GM19240 (cell line): ENCODE results near the gene MED13L.

Experiments used
- DNase-seq: peaks from one replicate; pipeline ENCODE4 v3.0.0; 2011; ENCODE audit warnings: low spot score; ENCODE audit not compliant: insufficient read length

The MED13L gene

GRCh38 chr12:116019415-116019814 is 258.1 kb downstream of the MED13L start:
- no peak for DNase-seq

GRCh38 chr12:116018282-116018681 is 259.2 kb downstream of the MED13L start:
- no peak for DNase-seq

DNA sequence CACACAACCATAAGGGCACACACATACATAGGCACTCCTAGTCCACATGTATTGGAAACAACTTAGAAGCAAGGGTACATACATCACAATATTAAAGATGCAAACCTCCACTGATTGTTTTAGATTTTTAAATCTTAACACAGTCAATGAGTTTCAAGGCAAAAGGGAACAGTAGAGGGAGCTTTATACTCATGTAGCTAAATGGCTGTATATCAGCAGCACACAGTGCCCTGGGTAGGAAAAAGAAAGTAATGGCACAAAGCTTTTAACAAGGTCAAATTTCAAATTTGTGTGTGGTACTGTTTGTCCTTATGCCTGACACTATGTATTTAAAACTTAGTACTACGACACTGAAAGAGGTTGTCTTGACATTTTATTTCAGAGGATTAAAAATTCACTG is 262.0 kb downstream of the MED13L start:
- DNase-seq = no peak

- no peak for DNase-seq
These were observed 264.7 kb downstream of the MED13L start for GRCh38 chr12:116012757-116013156.

GRCh38 chr12:116011217-116011616 is 266.3 kb downstream of the MED13L start:
- no peak for DNase-seq

DNA sequence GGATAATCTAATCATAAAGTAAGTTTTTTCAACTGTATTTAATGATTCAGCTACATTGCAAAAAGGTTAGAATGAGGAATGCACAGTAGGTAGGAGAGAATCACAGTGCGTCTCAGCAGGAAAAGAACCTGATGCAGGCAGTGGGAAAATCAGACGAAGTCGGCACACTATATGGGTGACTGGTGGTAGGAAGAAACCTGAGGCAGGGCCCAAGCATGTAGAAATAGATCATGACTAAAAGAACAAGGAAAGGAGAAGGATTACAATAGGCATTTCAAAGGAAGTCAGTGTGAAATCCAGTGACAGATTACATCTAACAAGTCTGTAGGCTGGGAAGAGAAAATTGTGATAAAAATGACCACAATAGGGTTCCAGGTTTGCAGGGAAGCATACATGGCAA is 267.0 kb downstream of the MED13L start:
- no peak for DNase-seq

- DNase-seq = no peak
These were observed 267.7 kb downstream of the MED13L start for GRCh38 chr12:116009805-116010204.

- no peak for DNase-seq
These were observed 271.4 kb downstream of the MED13L start for GRCh38 chr12:116006141-116006540.

- no peak for DNase-seq
These were observed 274.5 kb downstream of the MED13L start for GRCh38 chr12:116002890-116003536.

DNA sequence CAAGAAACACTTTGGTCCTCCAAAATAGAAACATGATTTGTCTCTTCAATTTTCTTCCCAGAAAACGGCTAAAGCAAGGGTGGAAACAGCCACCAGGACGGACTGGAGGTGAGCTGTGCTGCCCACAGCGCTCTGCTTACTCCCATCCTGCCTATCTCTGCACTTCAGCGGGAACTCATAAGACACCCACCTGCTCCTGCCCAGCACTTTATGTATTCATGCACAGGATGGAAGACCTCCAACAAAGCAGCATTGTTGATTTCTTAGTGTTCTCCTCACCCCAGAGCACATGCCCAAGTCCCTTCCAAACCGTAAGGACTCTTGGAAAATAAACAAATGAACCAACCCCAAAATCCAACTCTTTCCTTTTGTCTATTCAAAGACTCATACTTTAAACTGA is 277.2 kb downstream of the MED13L start:
- no peak for DNase-seq

GRCh38 chr12:115999582-115999981 is 277.9 kb downstream of the MED13L start:
- no peak for DNase-seq

GRCh38 chr12:115998794-115999478 is 278.6 kb downstream of the MED13L start:
- DNase-seq = no peak

GRCh38 chr12:115998119-115998633 is 279.3 kb downstream of the MED13L start:
- no peak for DNase-seq

- no peak for DNase-seq
These were observed 283.8 kb downstream of the MED13L start for GRCh38 chr12:115993737-115994136.

- DNase-seq = no peak
These were observed 287.3 kb downstream of the MED13L start for GRCh38 chr12:115990241-115990640.

DNA sequence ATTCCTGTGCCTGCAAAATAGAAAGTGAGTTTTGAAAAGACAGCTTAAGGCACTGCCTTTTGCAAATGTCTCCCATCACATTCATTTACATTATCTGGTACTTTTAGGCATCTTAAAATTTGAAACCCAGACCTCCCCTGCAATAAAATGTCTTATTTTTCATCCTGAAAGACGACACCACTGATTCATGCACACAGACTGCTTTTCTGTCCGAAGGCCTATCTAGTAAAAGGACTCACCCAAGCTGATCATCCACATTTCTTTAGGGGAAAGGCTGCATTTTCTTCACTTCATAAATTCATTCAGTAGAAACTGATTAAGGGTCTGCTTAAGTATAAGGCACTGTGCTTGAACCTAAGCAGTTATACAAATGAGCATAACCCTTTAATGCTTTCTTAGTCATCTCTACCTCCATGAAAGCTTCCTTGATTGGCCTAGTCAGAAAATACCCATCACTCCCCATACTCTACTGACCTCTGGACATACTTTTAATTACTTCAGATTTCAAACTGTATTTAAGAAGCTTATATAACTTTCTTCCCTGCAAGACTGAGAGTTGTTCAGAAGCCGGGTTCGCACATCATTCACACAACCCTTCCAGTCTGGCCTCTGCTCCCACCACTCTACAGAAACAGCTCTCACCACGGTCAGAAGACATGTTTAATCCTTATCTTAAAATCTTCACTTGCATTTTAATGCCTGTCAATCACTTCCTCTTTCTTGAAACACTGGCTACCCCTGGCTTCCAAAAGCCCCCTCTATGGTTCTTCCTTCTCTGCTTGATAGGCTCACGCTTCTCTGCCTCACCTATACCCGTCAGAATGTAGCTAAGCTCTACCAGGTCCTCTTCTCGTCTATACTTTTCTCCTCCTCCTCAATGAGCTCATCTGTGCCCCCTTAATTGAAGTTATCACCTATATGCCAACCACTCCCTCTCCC is 288.6 kb downstream of the MED13L start:
- no peak for DNase-seq

DNA sequence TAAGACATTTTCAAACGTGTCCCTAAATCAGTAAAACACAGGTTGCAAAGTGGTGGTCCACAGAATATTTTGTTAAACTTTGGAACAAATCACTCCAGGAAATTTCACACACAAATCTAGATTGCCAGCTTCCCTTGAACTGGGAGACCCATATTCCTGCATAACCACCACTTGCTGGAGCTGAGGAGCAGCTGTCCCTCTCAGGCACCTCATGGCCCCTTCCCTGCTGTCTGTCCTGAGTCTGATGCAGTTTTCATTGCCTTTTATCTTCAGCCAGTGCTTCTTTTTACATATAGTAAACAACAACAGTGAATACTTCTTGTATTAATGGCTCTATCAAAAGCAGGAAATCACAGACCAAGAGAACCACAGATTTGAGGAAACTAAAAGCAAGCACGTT is 289.3 kb downstream of the MED13L start:
- DNase-seq = no peak

DNA sequence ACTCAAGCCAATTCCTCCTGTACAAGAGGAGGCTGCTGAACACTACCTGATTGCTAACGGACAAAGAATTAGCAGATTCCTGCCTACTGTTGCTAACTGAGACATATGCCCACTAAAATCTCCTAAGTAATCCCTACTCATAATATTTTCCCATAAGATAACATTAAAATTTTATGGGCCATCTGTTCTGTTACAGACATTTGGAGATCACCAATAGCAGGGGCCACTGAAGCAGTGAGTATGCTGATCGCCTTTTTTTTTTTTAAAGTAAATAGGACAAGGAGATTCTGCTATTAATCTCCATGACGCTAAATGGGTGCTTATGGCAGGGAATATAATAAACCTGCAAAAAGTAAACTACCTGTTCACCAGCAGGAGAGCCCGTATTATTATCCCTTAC is 292.9 kb downstream of the MED13L start:
- DNase-seq = no peak

GRCh38 chr12:115983226-115983798 is 294.2 kb downstream of the MED13L start:
- DNase-seq = no peak

- no peak for DNase-seq
These were observed 297.2 kb downstream of the MED13L start for GRCh38 chr12:115980339-115980738.

DNA sequence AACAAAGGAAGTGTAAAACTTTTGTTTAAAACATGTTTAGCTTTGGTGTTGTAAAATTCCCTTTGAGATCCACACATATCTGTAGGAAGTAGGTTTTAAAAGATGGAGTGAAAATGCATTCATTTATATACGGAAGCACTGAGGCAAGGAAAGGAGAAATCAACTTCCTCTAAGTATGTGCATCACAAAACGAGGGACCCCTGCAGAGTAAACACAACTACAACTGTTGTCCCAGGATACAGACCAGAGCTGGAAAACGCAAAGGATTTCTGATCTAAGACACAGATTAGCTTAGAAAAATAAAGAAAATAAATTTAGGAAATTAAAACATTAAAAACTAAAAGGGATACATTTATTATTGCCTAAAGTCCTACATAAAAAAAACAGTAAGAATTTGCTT is 297.6 kb downstream of the MED13L start:
- no peak for DNase-seq

DNA sequence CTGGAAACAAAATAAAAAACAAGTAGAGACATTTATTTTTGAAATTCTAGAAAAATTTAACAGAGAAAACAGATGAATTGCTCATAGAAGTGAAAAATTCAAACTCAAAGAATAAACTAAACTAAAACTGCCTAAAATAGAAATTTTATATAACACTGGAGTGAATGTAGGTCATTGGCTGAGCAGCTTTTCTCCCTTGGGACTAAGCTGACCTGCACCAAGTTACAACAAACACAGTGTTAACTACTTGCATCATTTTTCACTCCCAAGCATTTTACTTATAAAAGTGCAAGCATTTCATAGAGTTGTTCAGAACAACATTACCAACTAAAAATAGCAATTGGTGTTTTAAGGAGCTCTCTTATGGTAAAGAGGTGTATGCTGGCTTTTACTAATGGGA is 298.1 kb downstream of the MED13L start:
- DNase-seq = no peak
